ENCODE measurements around the gene INTS1. TPM values are rescaled to one million over a fixed set of nuclear protein-coding genes. Genes with fewer than 3 reads are reported as not detected.
"Not testable (repeated sequence)": the region's sequence is repeated elsewhere in the genome, so short reads cannot be mapped to it uniquely, and the experiment has no call there.

Gene INTS1
- total RNA-seq, 2 donors from 2014 or later: 26.9 to 42.4 TPM

GRCh38 chr7:1533547-1534329, 29.5 kb upstream of the INTS1 start:
- DNase-seq: peak; percentile 62
- ATAC-seq: peak in 1 of 2 donors; percentile 14
- intact Hi-C loops (cut with DNase I): no loop called here

GRCh38 chr7:1533255-1533546, 29.0 kb upstream of the INTS1 start:
- DNase-seq (no peak), ATAC-seq (no peak)
- intact Hi-C loops (cut with DNase I): no loop called here

GRCh38 chr7:1532456-1533254, 28.5 kb upstream of the INTS1 start:
- ATAC-seq (peak; percentile 20 to 56), DNase-seq (peak; percentile 88)
- intact Hi-C loops (cut with DNase I): no loop called here

- intact Hi-C loops (cut with DNase I): no loop called here
- DNase-seq (no peak), ATAC-seq (no peak)
Measured at GRCh38 chr7:1531979-1532455, 27.8 kb upstream of the INTS1 start.

GRCh38 chr7:1531263-1531978, 27.2 kb upstream of the INTS1 start:
- ATAC-seq: peak; percentile 1 to 21
- DNase-seq: peak; percentile 56
- intact Hi-C loops (cut with DNase I): no loop called here

- DNase-seq (no peak), ATAC-seq (no peak)
- intact Hi-C loops (cut with DNase I): no loop called here
Measured at GRCh38 chr7:1530946-1531262, 26.7 kb upstream of the INTS1 start.

GRCh38 chr7:1529383-1530116, 25.4 kb upstream of the INTS1 start:
- ATAC-seq (no peak), DNase-seq (no peak)
- intact Hi-C loops (cut with DNase I): no loop called here

GRCh38 chr7:1526271-1526754, 22.1 kb upstream of the INTS1 start:
- DNase-seq (no peak), ATAC-seq (peak in 1 of 2 donors; percentile 40)
- intact Hi-C loops (cut with DNase I): no loop called here

GRCh38 chr7:1525409-1525808, 21.2 kb upstream of the INTS1 start:
- intact Hi-C loops (cut with DNase I): no loop called here
- no peak for DNase-seq
- no peak for ATAC-seq

- ATAC-seq: no peak
- intact Hi-C loops (cut with DNase I): no loop called here
Measured at GRCh38 chr7:1523844-1524243, 19.7 kb upstream of the INTS1 start.

GRCh38 chr7:1523208-1523607, 19.0 kb upstream of the INTS1 start:
- intact Hi-C loops (cut with DNase I): no loop called here
- no peak for ATAC-seq
- no peak for DNase-seq

More at GRCh38 chr7:1523844-1524243, 19.7 kb upstream of the INTS1 start:
- no peak for DNase-seq

GRCh38 chr7:1521456-1521855, 17.3 kb upstream of the INTS1 start:
- DNase-seq: no peak
- intact Hi-C loops (cut with DNase I): no loop called here
- no peak for ATAC-seq

GRCh38 chr7:1520539-1521234, 16.5 kb upstream of the INTS1 start:
- no peak for ATAC-seq
- no peak for DNase-seq
- intact Hi-C loops (cut with DNase I): no loop called here

GRCh38 chr7:1519322-1519922, 15.2 kb upstream of the INTS1 start:
- ATAC-seq; intact Hi-C loops (cut with DNase I); DNase-seq: not testable (repeated sequence)

GRCh38 chr7:1516586-1517251, 12.5 kb upstream of the INTS1 start:
- intact Hi-C loops (cut with DNase I): no loop called here
- no peak for DNase-seq
- ATAC-seq: no peak

GRCh38 chr7:1515509-1515967, 11.3 kb upstream of the INTS1 start:
- intact Hi-C loops (cut with DNase I); ATAC-seq; DNase-seq: not testable (repeated sequence)

- DNase-seq: no peak
- intact Hi-C loops (cut with DNase I): no loop called here
- no peak for ATAC-seq
Measured at GRCh38 chr7:1514995-1515401, 10.8 kb upstream of the INTS1 start.

GRCh38 chr7:1514407-1514806, 10.2 kb upstream of the INTS1 start:
- intact Hi-C loops (cut with DNase I): no loop called here
- DNase-seq (no peak), ATAC-seq (no peak)
